Neutrophil (primary cell): ENCODE measurements around the gene PRIMA1.

Experiments
- H3K27ac ChIP-seq: fragments of 200-600 bp; sonication (generic); 2 replicates; pipeline ENCODE4 v1.5.1; 2016; ENCODE audit warnings: mild to moderate bottlenecking, moderate library complexity
- H3K27me3 ChIP-seq: fragments of 200-600 bp; sonication (generic); 2 replicates; pipeline ENCODE4 v1.6.0; 2016; ENCODE audit warnings: mild to moderate bottlenecking
- H3K36me3 ChIP-seq: fragments of 200-600 bp; sonication (generic); 2 replicates; pipeline ENCODE4 v1.5.1; 2017
- H3K4me1 ChIP-seq, 2 experiments: fragments of 200-600 bp in 1 of 2; sonication (generic) in 1 of 2; 1 replicate in 1 of 2; 2 replicates in 1 of 2; pipeline versions ENCODE4 v1.5.1 to v1.6.1; 2013 to 2016; ENCODE audit warnings: low read depth in 1 of 2, low read length in 1 of 2, mild to moderate bottlenecking in 1 of 2, moderate library complexity in 1 of 2; ENCODE audit not compliant: control insufficient read depth in 1 of 2, insufficient read depth in 1 of 2
- H3K4me3 ChIP-seq, 2 experiments: fragments of 200-600 bp in 1 of 2; sonication (generic) in 1 of 2; 1 replicate in 1 of 2; 2 replicates in 1 of 2; pipeline ENCODE4 v1.5.1; 2013 to 2016; ENCODE audit warnings: low read depth in 1 of 2, low read length in 1 of 2, mild to moderate bottlenecking in 1 of 2, moderate library complexity in 1 of 2
- H3K9me3 ChIP-seq: fragments of 200-600 bp; sonication (generic); 2 replicates; pipeline ENCODE4 v1.5.1; 2016
- CTCF ChIP-seq: fragments of 200-600 bp; sonication (generic); IDR thresholded peaks from 2 replicates; pipeline ENCODE4 v1.5.1; 2016; ENCODE audit warnings: antibody characterized with exemption

PRIMA1 gene

GRCh38 chr14:93765970-93766369, 22.3 kb downstream of the PRIMA1 start:
- Histone ChIP-seq H3K4me3 (no peak overlapping the region), H3K9me3 (no peaks in the 10 kb centered on the region), H3K4me1 (no peaks in the 10 kb centered on the region), H3K27me3 (no peaks in the 10 kb centered on the region), H3K36me3 (no peaks in the 10 kb centered on the region), H3K27ac (no peak overlapping the region)
- no peak for TF ChIP-seq CTCF

- no peaks in the 10 kb centered on the region for H3K9me3 ChIP-seq
- no peak overlapping the region for H3K4me3 ChIP-seq
- H3K27me3 ChIP-seq: peaks cover 8% of the 10 kb centered on the region
- TF ChIP-seq CTCF: no peak
- no peaks in the 10 kb centered on the region for H3K36me3 ChIP-seq
- H3K27ac ChIP-seq: no peak overlapping the region
- no peaks in the 10 kb centered on the region for H3K4me1 ChIP-seq
These were observed 23.1 kb downstream of the PRIMA1 start for GRCh38 chr14:93765155-93765554.

- no peak for TF ChIP-seq CTCF
- Histone ChIP-seq H3K4me3 (no peak overlapping the region), H3K27me3 (peaks cover 17% of the 10 kb centered on the region)
These were observed 24.1 kb downstream of the PRIMA1 start for GRCh38 chr14:93764211-93764659.

GRCh38 chr14:93759719-93760307, 28.5 kb downstream of the PRIMA1 start:
- no peak for TF ChIP-seq CTCF
- Histone ChIP-seq H3K36me3 (no peaks in the 10 kb centered on the region), H3K4me3 (no peak overlapping the region), H3K27ac (no peak overlapping the region), H3K27me3 (peaks cover 22% of the 10 kb centered on the region), H3K9me3 (no peaks in the 10 kb centered on the region), H3K4me1 (no peaks in the 10 kb centered on the region)

More at GRCh38 chr14:93764211-93764659, 24.1 kb downstream of the PRIMA1 start:
- no peaks in the 10 kb centered on the region for H3K9me3 ChIP-seq
- H3K27ac ChIP-seq: no peak overlapping the region
- H3K36me3 ChIP-seq: no peaks in the 10 kb centered on the region
- no peaks in the 10 kb centered on the region for H3K4me1 ChIP-seq

GRCh38 chr14:93757206-93757605, 31.1 kb downstream of the PRIMA1 start:
- Histone ChIP-seq H3K27ac (no peak overlapping the region), H3K4me3 (no peak overlapping the region), H3K9me3 (no peaks in the 10 kb centered on the region), H3K4me1 (no peaks in the 10 kb centered on the region), H3K36me3 (no peaks in the 10 kb centered on the region), H3K27me3 (peaks cover 22% of the 10 kb centered on the region)
- no peak for TF ChIP-seq CTCF
